Measurements from ENCODE around the gene NACC2.
"Not testable (repeated sequence)": the region's sequence is repeated elsewhere in the genome, so short reads cannot be mapped to it uniquely, and the experiment has no call there.

Gene NACC2

GRCh38 chr9:135969064-135969683 is 125.9 kb downstream of the NACC2 start:
- Histone ChIP-seq H3K4me1 (ENCODE audit: control insufficient read depth in 1 of 2, insufficient read depth in 2 of 2, low read length in 2 of 2) (no peaks in the 10 kb centered on the region), H3K4ac (ENCODE audit: low read depth, low read length) (no peak overlapping the region), H2BK5ac (ENCODE audit: low read depth, low read length, poor library complexity) (no peak overlapping the region), H3K27me3 (ENCODE audit: insufficient read depth, low read length) (no peaks in the 10 kb centered on the region), H3K4me2 (ENCODE audit: low read length) (no peak overlapping the region), H3K27ac (ENCODE audit: low read depth, low read length) (no peak overlapping the region), H4K12ac (ENCODE audit: low read depth, low read length) (no peak overlapping the region), H3K79me2 (ENCODE audit: control insufficient read depth, insufficient read depth, low read length, poor library complexity) (no peaks in the 10 kb centered on the region), H2BK12ac (ENCODE audit: low read length) (no peak overlapping the region), H2BK120ac (ENCODE audit: insufficient read depth, low read length, poor library complexity) (no peak overlapping the region), H3K23ac (ENCODE audit: low read length) (no peak overlapping the region), H3K79me1 (ENCODE audit: low read length) (no peaks in the 10 kb centered on the region), H3K9me3 (ENCODE audit: insufficient read depth, low read depth, low read length) (peaks cover 2% of the 10 kb centered on the region), H3K9ac (ENCODE audit: low read length) (no peak overlapping the region), H4K8ac (ENCODE audit: low read depth, low read length) (no peak overlapping the region), H3K36me3 (ENCODE audit: control insufficient read depth in 1 of 2, insufficient read depth in 2 of 2, low read length in 2 of 2) (no peaks in the 10 kb centered on the region), H4K91ac (ENCODE audit: low read depth, low read length) (no peak overlapping the region), H3K18ac (ENCODE audit: low read length) (no peak overlapping the region), H2AFZ (ENCODE audit: insufficient read depth, low read length, poor library complexity) (no peak overlapping the region), H2AK5ac (ENCODE audit: low read length) (no peak overlapping the region), H3K4me3 (ENCODE audit: low read depth, low read length) (no peak overlapping the region), H3K14ac (ENCODE audit: low read length) (no peak overlapping the region)
- DNase-seq, result no peak
- WGBS (ENCODE audit: extremely low coverage, insufficient coverage, insufficient read length), result no CpG with 5 or more reads among the region's 12 CpGs

GRCh38 chr9:135968601-135969000 is 126.5 kb downstream of the NACC2 start:
- Histone ChIP-seq H3K27me3 (ENCODE audit: insufficient read depth, low read length) (no peaks in the 10 kb centered on the region), H3K4me3 (ENCODE audit: low read depth, low read length) (no peak overlapping the region)

GRCh38 chr9:135968083-135968476 is 127.0 kb downstream of the NACC2 start:
- WGBS (ENCODE audit: extremely low coverage, insufficient coverage, insufficient read length), result no CpG with 5 or more reads among the region's 5 CpGs

More at GRCh38 chr9:135968601-135969000, 126.5 kb downstream of the NACC2 start:
- H3K9ac ChIP-seq (ENCODE audit: low read length), result no peak overlapping the region
- H4K12ac ChIP-seq (ENCODE audit: low read depth, low read length), result no peak overlapping the region
- H4K8ac ChIP-seq (ENCODE audit: low read depth, low read length), result no peak overlapping the region
- no peaks in the 10 kb centered on the region for H3K79me1 ChIP-seq (ENCODE audit: low read length)
- no peak overlapping the region for H2BK120ac ChIP-seq (ENCODE audit: insufficient read depth, low read length, poor library complexity)
- DNase-seq, result no peak
- no CpG with 5 or more reads among the region's 7 CpGs for WGBS (ENCODE audit: extremely low coverage, insufficient coverage, insufficient read length)
- H3K4ac ChIP-seq (ENCODE audit: low read depth, low read length), result no peak overlapping the region
- peaks cover 2% of the 10 kb centered on the region for H3K9me3 ChIP-seq (ENCODE audit: insufficient read depth, low read depth, low read length)
- no peaks in the 10 kb centered on the region for H3K79me2 ChIP-seq (ENCODE audit: control insufficient read depth, insufficient read depth, low read length, poor library complexity)
- no peak overlapping the region for H3K4me2 ChIP-seq (ENCODE audit: low read length)
- H3K18ac ChIP-seq (ENCODE audit: low read length), result no peak overlapping the region
- H2AFZ ChIP-seq (ENCODE audit: insufficient read depth, low read length, poor library complexity), result no peak overlapping the region
- H3K14ac ChIP-seq (ENCODE audit: low read length), result no peak overlapping the region
- H2BK5ac ChIP-seq (ENCODE audit: low read depth, low read length, poor library complexity), result no peak overlapping the region
- H4K91ac ChIP-seq (ENCODE audit: low read depth, low read length), result no peak overlapping the region
- H3K36me3 ChIP-seq (ENCODE audit: control insufficient read depth in 1 of 2, insufficient read depth in 2 of 2, low read length in 2 of 2), result no peaks in the 10 kb centered on the region
- H3K23ac ChIP-seq (ENCODE audit: low read length), result no peak overlapping the region
- H2AK5ac ChIP-seq (ENCODE audit: low read length), result no peak overlapping the region
- no peak overlapping the region for H2BK12ac ChIP-seq (ENCODE audit: low read length)
- no peaks in the 10 kb centered on the region for H3K4me1 ChIP-seq (ENCODE audit: control insufficient read depth in 1 of 2, insufficient read depth in 2 of 2, low read length in 2 of 2)
- H3K27ac ChIP-seq (ENCODE audit: low read depth, low read length), result no peak overlapping the region

GRCh38 chr9:135966916-135967260 is 128.2 kb downstream of the NACC2 start:
- WGBS (ENCODE audit: extremely low coverage, insufficient coverage, insufficient read length), result no CpG with 5 or more reads among the region's 16 CpGs
- not testable (repeated sequence) for H3K9ac ChIP-seq (ENCODE audit: low read length); H2BK5ac ChIP-seq (ENCODE audit: low read depth, low read length, poor library complexity); H3K4me1 ChIP-seq (ENCODE audit: control insufficient read depth in 1 of 2, insufficient read depth in 2 of 2, low read length in 2 of 2); H3K18ac ChIP-seq (ENCODE audit: low read length); H2BK120ac ChIP-seq (ENCODE audit: insufficient read depth, low read length, poor library complexity); H3K23ac ChIP-seq (ENCODE audit: low read length); DNase-seq; H3K14ac ChIP-seq (ENCODE audit: low read length); H4K12ac ChIP-seq (ENCODE audit: low read depth, low read length); H2AFZ ChIP-seq (ENCODE audit: insufficient read depth, low read length, poor library complexity); H3K4ac ChIP-seq (ENCODE audit: low read depth, low read length); H4K8ac ChIP-seq (ENCODE audit: low read depth, low read length); H3K9me3 ChIP-seq (ENCODE audit: insufficient read depth, low read depth, low read length); H3K79me1 ChIP-seq (ENCODE audit: low read length); H3K27ac ChIP-seq (ENCODE audit: low read depth, low read length); H3K79me2 ChIP-seq (ENCODE audit: control insufficient read depth, insufficient read depth, low read length, poor library complexity); H2BK12ac ChIP-seq (ENCODE audit: low read length); H3K4me3 ChIP-seq (ENCODE audit: low read depth, low read length); H3K4me2 ChIP-seq (ENCODE audit: low read length); H3K27me3 ChIP-seq (ENCODE audit: insufficient read depth, low read length); H2AK5ac ChIP-seq (ENCODE audit: low read length); H3K36me3 ChIP-seq (ENCODE audit: control insufficient read depth in 1 of 2, insufficient read depth in 2 of 2, low read length in 2 of 2); H4K91ac ChIP-seq (ENCODE audit: low read depth, low read length)

More at GRCh38 chr9:135968083-135968476, 127.0 kb downstream of the NACC2 start:
- no peaks in the 10 kb centered on the region for H3K79me2 ChIP-seq (ENCODE audit: control insufficient read depth, insufficient read depth, low read length, poor library complexity)
- no peak overlapping the region for H3K14ac ChIP-seq (ENCODE audit: low read length)
- H3K36me3 ChIP-seq (ENCODE audit: control insufficient read depth in 1 of 2, insufficient read depth in 2 of 2, low read length in 2 of 2), result no peaks in the 10 kb centered on the region
- no peaks in the 10 kb centered on the region for H3K27me3 ChIP-seq (ENCODE audit: insufficient read depth, low read length)
- no peak overlapping the region for H2BK12ac ChIP-seq (ENCODE audit: low read length)
- H2BK120ac ChIP-seq (ENCODE audit: insufficient read depth, low read length, poor library complexity), result no peak overlapping the region
- no peak overlapping the region for H3K18ac ChIP-seq (ENCODE audit: low read length)
- no peak overlapping the region for H4K8ac ChIP-seq (ENCODE audit: low read depth, low read length)
- no peak overlapping the region for H3K4ac ChIP-seq (ENCODE audit: low read depth, low read length)
- H3K4me1 ChIP-seq (ENCODE audit: control insufficient read depth in 1 of 2, insufficient read depth in 2 of 2, low read length in 2 of 2), result no peaks in the 10 kb centered on the region
- no peak overlapping the region for H3K27ac ChIP-seq (ENCODE audit: low read depth, low read length)
- no peak overlapping the region for H2BK5ac ChIP-seq (ENCODE audit: low read depth, low read length, poor library complexity)
- H3K9me3 ChIP-seq (ENCODE audit: insufficient read depth, low read depth, low read length), result peaks cover 2% of the 10 kb centered on the region
- H3K4me3 ChIP-seq (ENCODE audit: low read depth, low read length), result peak overlapping the region; percentile 21
- no peak overlapping the region for H2AFZ ChIP-seq (ENCODE audit: insufficient read depth, low read length, poor library complexity)
- no peak for DNase-seq
- H3K79me1 ChIP-seq (ENCODE audit: low read length), result no peaks in the 10 kb centered on the region
- no peak overlapping the region for H3K23ac ChIP-seq (ENCODE audit: low read length)
- no peak overlapping the region for H4K12ac ChIP-seq (ENCODE audit: low read depth, low read length)
- H3K9ac ChIP-seq (ENCODE audit: low read length), result no peak overlapping the region
- H3K4me2 ChIP-seq (ENCODE audit: low read length), result no peak overlapping the region
- H2AK5ac ChIP-seq (ENCODE audit: low read length), result no peak overlapping the region
- no peak overlapping the region for H4K91ac ChIP-seq (ENCODE audit: low read depth, low read length)

Measured in trophoblast cell (in vitro differentiated cells and primary cell).